ENCODE results near the gene LITAF. TPM values are rescaled to one million over a fixed set of nuclear protein-coding genes. Genes with fewer than 3 reads are reported as not detected.

LITAF gene
- total RNA-seq, 1 donor from 2014 or later: 30.4 TPM

GRCh38 chr16:11499295-11500089 is 87.2 kb downstream of the LITAF start:
- DNase-seq (ENCODE audit: low read depth): no peak
- H3K4me3 ChIP-seq (ENCODE audit: low read depth, low read length): no peak overlapping the region
- no peak for TF ChIP-seq CTCF (conservative IDR thresholded peaks at IDR 0.05; ENCODE audit: low read depth, low read length)

- TF ChIP-seq CTCF (conservative IDR thresholded peaks at IDR 0.05; ENCODE audit: low read depth, low read length): no peak
- no peak for DNase-seq (ENCODE audit: low read depth)
- H3K4me3 ChIP-seq (ENCODE audit: low read depth, low read length): no peak overlapping the region
Observed at GRCh38 chr16:11498683-11499082, 88.0 kb downstream of the LITAF start.

- no peak for TF ChIP-seq CTCF (conservative IDR thresholded peaks at IDR 0.05; ENCODE audit: low read depth, low read length)
- H3K4me3 ChIP-seq (ENCODE audit: low read depth, low read length): no peak overlapping the region
- no peak for DNase-seq (ENCODE audit: low read depth)
Observed at GRCh38 chr16:11497851-11498289, 88.8 kb downstream of the LITAF start.

Other genes starting within 250 kb of the LITAF start
- gene RMI2, start 241.5 kb downstream of the LITAF start, total RNA-seq: 13.7 and 26.2 TPM in 2 replicates
- gene SNN, start 81.5 kb upstream of the LITAF start, total RNA-seq: 10.9 and 11.2 TPM in 2 replicates
- gene TXNDC11, start 155.9 kb upstream of the LITAF start, total RNA-seq: 20.2 and 29.9 TPM in 2 replicates
- gene ZC3H7A, start 210.3 kb upstream of the LITAF start, total RNA-seq: 13.7 and 14.5 TPM in 2 replicates